WTC11 (cell line): ENCODE results near the gene SNAP29. TPM values are rescaled to one million over a fixed set of nuclear protein-coding genes. Genes with fewer than 3 reads are reported as not detected.
A peak's percentile ranks its signal among the peaks of the same experiment; 100 is the strongest.

ENCODE experiments used
- ATAC-seq: fragments of 200-7000 bp; cut with Tn5 transposase; 2 replicates; pipeline ENCODE4 v1.10.0; 2021; ENCODE audit warnings: mild to moderate bottlenecking, moderate library complexity
- CTCF ChIA-PET: fragments of 300-600 bp; sonication (Branson Sonifier 250); formaldehyde crosslinking; loops from one replicate; lab custom pipeline; 2021; ENCODE audit warnings: antibody characterized with exemption; lab: Charles Lee
- POLR2A ChIA-PET: fragments of 350-600 bp; sonication (Branson Sonifier 250); formaldehyde crosslinking; loops from one replicate; lab custom pipeline; 2021; ENCODE audit warnings: antibody characterized with exemption; lab: Charles Lee
- DNase-seq: peaks from one replicate; pipeline ENCODE4 v3.0.0; 2021; ENCODE audit warnings: low spot score
- H3K27ac Mint-ChIP-seq: 2 replicates; pipeline ENCODE4 v1.8.0; 2021; ENCODE audit warnings: mixed read lengths
- H3K27me3 Mint-ChIP-seq: 2 replicates; pipeline ENCODE4 v1.8.0; 2021; ENCODE audit warnings: low read depth, mild to moderate bottlenecking, moderate library complexity, mixed read lengths
- H3K36me3 Mint-ChIP-seq: 2 replicates; pipeline ENCODE4 v1.8.0; 2021; ENCODE audit warnings: mixed read lengths
- H3K4me1 Mint-ChIP-seq: 2 replicates; pipeline ENCODE4 v1.8.0; 2022; ENCODE audit warnings: mixed read lengths
- H3K4me3 Mint-ChIP-seq: 2 replicates; pipeline ENCODE4 v1.8.0; 2021; ENCODE audit warnings: mild to moderate bottlenecking, moderate library complexity, mixed read lengths
- H3K9me3 Mint-ChIP-seq: 2 replicates; pipeline ENCODE4 v1.8.0; 2021; ENCODE audit warnings: mixed read lengths
- AFF4 ChIP-seq: sonication (generic); formaldehyde crosslinking; IDR thresholded peaks from 2 replicates; pipeline ENCODE4 v1.8.1; 2023; ENCODE audit warnings: mild to moderate bottlenecking, missing genetic modification reagents, borderline replicate concordance
- GABPB1 ChIP-seq: sonication (generic); formaldehyde crosslinking; IDR thresholded peaks from 2 replicates; pipeline ENCODE4 v1.8.1; 2023; ENCODE audit warnings: mild to moderate bottlenecking, missing genetic modification reagents
- IRF1 ChIP-seq: sonication (generic); formaldehyde crosslinking; IDR thresholded peaks from 2 replicates; pipeline ENCODE4 v1.8.0; 2023; ENCODE audit warnings: missing genetic modification reagents
- MXD4 ChIP-seq: fragments of 250-450 bp; sonication (Bioruptor Pico); IDR thresholded peaks from 2 replicates; pipeline ENCODE4 v1.8.0; 2021; ENCODE audit warnings: mild to moderate bottlenecking, moderate library complexity, borderline replicate concordance
- NFE2L1 ChIP-seq: sonication (generic); formaldehyde crosslinking; IDR thresholded peaks from 2 replicates; pipeline ENCODE4 v1.8.1; 2023; ENCODE audit warnings: missing genetic modification reagents
- OVOL2 ChIP-seq: fragments of 250-450 bp; sonication (Bioruptor Pico); IDR thresholded peaks from 2 replicates; pipeline ENCODE4 v1.9.0; 2021; ENCODE audit warnings: mild to moderate bottlenecking, borderline replicate concordance
- PREB ChIP-seq: sonication (generic); formaldehyde crosslinking; IDR thresholded peaks from 2 replicates; pipeline ENCODE4 v1.8.1; 2022; ENCODE audit warnings: mild to moderate bottlenecking, missing genetic modification reagents, moderate library complexity, borderline replicate concordance
- RELA ChIP-seq: sonication (generic); formaldehyde crosslinking; IDR thresholded peaks from 2 replicates; pipeline ENCODE4 v1.8.1; 2022; ENCODE audit warnings: missing genetic modification reagents, mild to moderate bottlenecking, borderline replicate concordance
- ZNF121 ChIP-seq: sonication (generic); formaldehyde crosslinking; IDR thresholded peaks from 2 replicates; pipeline ENCODE4 v1.8.0; 2023; ENCODE audit warnings: missing genetic modification reagents
- ZNF263 ChIP-seq: sonication (generic); formaldehyde crosslinking; IDR thresholded peaks from 2 replicates; pipeline ENCODE4 v1.8.1; 2022; ENCODE audit warnings: low read depth, mild to moderate bottlenecking, moderate library complexity, missing genetic modification reagents
- ZNF281 ChIP-seq: sonication (generic); formaldehyde crosslinking; IDR thresholded peaks from 2 replicates; pipeline ENCODE4 v1.8.0; 2023; ENCODE audit warnings: mild to moderate bottlenecking, missing genetic modification reagents
- ZNF416 ChIP-seq: fragments of 250-450 bp; sonication (Bioruptor Pico); IDR thresholded peaks from 2 replicates; pipeline ENCODE4 v1.9.0; 2021; ENCODE audit warnings: mild to moderate bottlenecking, inconsistent platforms
- total RNA-seq: library from RNA; stranded (reverse); gene quantifications from 3 replicates; pipeline ENCODE4 v1.2.3, GENCODE V29; 2021
- TF ChIP-seq, protein P1 (sequence below): fragments of 250-450 bp; sonication (Bioruptor Pico); IDR thresholded peaks from 2 replicates; pipeline ENCODE4 v2.1.2; 2022; ENCODE audit warnings: mild to moderate bottlenecking, moderate library complexity
- TF ChIP-seq, protein P2 (sequence below): fragments of 250-450 bp; sonication (Bioruptor Pico); IDR thresholded peaks from 2 replicates; pipeline ENCODE4 v1.8.0; 2021; ENCODE audit warnings: mild to moderate bottlenecking
- TF ChIP-seq, protein P3 (sequence below): fragments of 250-450 bp; sonication (Bioruptor Pico); IDR thresholded peaks from 2 replicates; pipeline ENCODE4 v1.9.0; 2021; ENCODE audit warnings: mild to moderate bottlenecking

Gene SNAP29
- total RNA-seq, 1 experiment from 2014 or later: 14.7 TPM

DNA sequence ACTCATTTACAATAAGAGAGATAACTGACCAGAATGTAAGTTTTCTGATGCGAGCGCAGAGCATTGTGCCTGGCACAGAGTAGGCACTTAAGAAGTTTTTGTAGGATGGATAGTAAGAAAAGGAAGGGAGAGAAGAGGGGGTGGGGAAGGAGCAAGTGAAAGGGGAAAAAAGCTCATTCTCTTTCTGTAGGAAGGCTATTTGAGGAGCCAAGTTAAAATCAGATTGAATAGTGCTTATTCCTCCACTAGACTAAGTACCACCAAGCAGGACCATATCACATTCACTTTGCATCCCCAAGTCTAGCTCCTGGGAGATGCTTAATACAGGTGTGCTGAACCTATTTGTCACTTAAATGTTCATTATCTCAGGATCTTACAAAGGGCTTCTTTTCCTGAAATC lies 44.3 kb downstream of the SNAP29 start (continued):
- TF ChIP-seq, protein P1, sequence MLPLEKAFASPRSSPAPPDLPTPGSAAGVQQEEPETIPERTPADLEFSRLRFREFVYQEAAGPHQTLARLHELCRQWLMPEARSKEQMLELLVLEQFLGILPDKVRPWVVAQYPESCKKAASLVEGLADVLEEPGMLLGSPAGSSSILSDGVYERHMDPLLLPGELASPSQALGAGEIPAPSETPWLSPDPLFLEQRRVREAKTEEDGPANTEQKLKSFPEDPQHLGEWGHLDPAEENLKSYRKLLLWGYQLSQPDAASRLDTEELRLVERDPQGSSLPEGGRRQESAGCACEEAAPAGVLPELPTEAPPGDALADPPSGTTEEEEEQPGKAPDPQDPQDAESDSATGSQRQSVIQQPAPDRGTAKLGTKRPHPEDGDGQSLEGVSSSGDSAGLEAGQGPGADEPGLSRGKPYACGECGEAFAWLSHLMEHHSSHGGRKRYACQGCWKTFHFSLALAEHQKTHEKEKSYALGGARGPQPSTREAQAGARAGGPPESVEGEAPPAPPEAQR (CRISPR knock-in tag): no peak
- TF ChIP-seq ZNF416 (CRISPR knock-in tag): no peak
- no peak for TF ChIP-seq ZNF281 (CRISPR knock-in tag)

DNA sequence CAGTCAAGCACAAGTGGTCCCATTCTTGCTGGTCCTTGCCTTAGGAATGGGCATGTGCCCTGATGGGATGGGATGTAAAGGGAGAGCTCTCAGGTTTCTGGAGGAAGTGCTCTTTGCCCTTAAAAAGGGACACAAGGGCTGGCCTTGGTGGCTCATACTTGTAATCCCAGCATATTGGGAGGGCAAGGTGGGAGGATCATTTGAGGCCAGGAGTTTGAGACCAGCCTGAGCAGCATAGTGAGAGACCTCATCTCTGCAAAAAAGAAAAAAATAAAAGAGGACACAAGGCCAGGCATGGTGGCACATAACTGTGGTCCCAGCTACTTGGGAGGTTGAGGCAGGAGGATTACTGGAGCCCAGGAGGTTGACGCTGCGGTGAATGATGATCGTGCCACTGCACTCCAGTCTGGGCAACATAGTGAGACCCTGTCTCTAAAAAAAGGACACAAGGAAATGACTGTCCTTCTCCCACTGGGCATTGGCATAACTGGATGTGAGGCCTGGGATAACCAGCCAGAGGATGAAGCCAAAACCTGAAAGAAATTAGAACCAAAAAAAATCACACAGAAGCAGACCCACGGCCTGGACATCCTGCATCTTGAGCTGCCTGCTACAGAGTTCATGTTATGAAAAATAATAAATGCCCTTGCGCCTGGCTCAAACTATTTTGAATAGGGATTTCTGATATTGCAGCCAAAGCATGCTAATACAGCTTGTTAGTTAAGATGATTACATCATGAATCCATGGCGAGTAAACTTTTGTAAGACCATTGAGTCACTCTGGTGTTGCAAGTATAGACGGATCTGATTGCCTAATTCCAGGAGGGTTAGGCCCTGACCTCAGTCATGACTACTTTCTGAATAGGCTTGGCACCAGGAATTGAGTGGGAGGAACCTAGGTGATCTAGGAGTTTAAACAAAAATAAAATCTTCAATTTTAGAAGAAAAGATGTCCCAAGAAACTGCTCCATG lies 45.5 kb downstream of the SNAP29 start:
- no peak for ATAC-seq
- H3K4me3 Mint-ChIP-seq: no peak overlapping the region
- POLR2A ChIA-PET: no interaction called here
- TF ChIP-seq MXD4 (CRISPR knock-in tag): no peak
- TF ChIP-seq, protein P2, sequence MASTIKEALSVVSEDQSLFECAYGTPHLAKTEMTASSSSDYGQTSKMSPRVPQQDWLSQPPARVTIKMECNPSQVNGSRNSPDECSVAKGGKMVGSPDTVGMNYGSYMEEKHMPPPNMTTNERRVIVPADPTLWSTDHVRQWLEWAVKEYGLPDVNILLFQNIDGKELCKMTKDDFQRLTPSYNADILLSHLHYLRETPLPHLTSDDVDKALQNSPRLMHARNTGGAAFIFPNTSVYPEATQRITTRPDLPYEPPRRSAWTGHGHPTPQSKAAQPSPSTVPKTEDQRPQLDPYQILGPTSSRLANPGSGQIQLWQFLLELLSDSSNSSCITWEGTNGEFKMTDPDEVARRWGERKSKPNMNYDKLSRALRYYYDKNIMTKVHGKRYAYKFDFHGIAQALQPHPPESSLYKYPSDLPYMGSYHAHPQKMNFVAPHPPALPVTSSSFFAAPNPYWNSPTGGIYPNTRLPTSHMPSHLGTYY (CRISPR knock-in tag): no peak
- peak; percentile 98 for TF ChIP-seq GABPB1 (CRISPR knock-in tag)
- TF ChIP-seq ZNF121: peak; percentile 60; the same call in 1 of the 2 replicates
- no peaks in the 10 kb centered on the region for H3K4me1 Mint-ChIP-seq
- DNase-seq: no peak
- CTCF ChIA-PET: interaction anchor here (1.3 to 2.2 kb wide), 3 partner anchors 13 to 19 kb away, joined by 4 to 8 read pairs (median 7); partner anchors contain the start of gene CRKL
- H3K36me3 Mint-ChIP-seq: no peaks in the 10 kb centered on the region
- no peak overlapping the region for H3K27ac Mint-ChIP-seq
- no peaks in the 10 kb centered on the region; the same call in none of the 2 replicates for H3K27me3 Mint-ChIP-seq
- no peaks in the 10 kb centered on the region for H3K9me3 Mint-ChIP-seq

DNA sequence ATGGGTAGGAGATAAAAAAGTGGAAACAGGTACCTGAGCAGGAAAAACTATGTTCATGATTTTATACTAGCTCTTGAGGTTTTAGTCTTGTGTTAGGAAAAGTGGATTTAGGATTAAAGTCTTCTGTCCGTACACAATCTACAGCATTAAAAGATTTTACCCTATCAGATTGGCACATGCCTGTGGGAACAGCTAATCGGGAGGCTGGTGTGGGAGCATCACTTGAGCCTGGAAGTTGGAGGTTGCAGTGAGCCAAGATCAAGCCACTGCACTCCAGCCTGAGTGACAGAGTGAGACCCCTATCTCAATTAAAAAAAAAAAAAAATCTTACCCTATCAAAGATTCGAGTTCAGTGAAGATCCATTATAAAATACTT lies 46.2 kb downstream of the SNAP29 start:
- H3K36me3 Mint-ChIP-seq: no peaks in the 10 kb centered on the region
- H3K27me3 Mint-ChIP-seq: no peaks in the 10 kb centered on the region; the same call in none of the 2 replicates
- ChIA-PET POLR2A (no interaction called here), CTCF (interaction anchor here (1.3 to 2.1 kb wide), 2 partner anchors 12 to 19 kb away, joined by 4 to 8 read pairs; partner anchors contain the start of gene CRKL)
- ATAC-seq (no peak), DNase-seq (no peak)
- no peaks in the 10 kb centered on the region for H3K9me3 Mint-ChIP-seq
- no peaks in the 10 kb centered on the region for H3K4me1 Mint-ChIP-seq
- H3K4me3 Mint-ChIP-seq: no peak overlapping the region
- H3K27ac Mint-ChIP-seq: no peak overlapping the region
- no peak for TF ChIP-seq IRF1 (CRISPR knock-in tag)
- no peak for TF ChIP-seq RELA (CRISPR knock-in tag)
- no peak for TF ChIP-seq NFE2L1 (CRISPR knock-in tag)
- TF ChIP-seq, protein P3, sequence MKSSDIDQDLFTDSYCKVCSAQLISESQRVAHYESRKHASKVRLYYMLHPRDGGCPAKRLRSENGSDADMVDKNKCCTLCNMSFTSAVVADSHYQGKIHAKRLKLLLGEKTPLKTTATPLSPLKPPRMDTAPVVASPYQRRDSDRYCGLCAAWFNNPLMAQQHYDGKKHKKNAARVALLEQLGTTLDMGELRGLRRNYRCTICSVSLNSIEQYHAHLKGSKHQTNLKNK (CRISPR knock-in tag): no peak
- no peak for TF ChIP-seq AFF4 (CRISPR knock-in tag)
- no peak for TF ChIP-seq ZNF263 (CRISPR knock-in tag)
- TF ChIP-seq PREB (CRISPR knock-in tag): no peak
- TF ChIP-seq OVOL2 (CRISPR knock-in tag): no peak
